ENCODE measurements around the gene MACROD2. TPM values are rescaled to one million over a fixed set of nuclear protein-coding genes. Genes with fewer than 3 reads are reported as not detected.

The MACROD2 gene
- total RNA-seq, 1 donor from 2014 or later: 6.4 TPM

DNA sequence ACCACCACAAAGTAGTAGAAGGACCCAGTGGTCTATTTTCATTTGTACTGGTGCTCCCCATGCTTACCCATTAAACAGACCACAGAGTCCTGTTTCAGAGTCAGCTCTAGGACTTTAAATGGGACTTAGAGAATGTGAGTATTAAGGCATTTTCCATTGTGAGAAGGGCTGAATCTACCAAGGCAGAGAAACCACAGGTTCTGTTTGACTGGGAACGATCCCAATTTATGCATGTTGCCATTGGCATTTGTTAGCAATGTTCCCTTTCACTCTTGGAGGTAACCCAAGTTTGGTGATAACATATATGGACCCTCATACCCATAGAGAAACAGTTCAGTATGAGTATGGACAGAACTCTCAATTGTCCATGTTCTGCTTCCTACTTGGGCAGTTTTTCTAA lies 1905.1 kb downstream of the MACROD2 start:
- no peak overlapping the region for H3K27ac Mint-ChIP-seq (ENCODE audit: unreplicated experiment)
- TF ChIP-seq, protein P1, sequence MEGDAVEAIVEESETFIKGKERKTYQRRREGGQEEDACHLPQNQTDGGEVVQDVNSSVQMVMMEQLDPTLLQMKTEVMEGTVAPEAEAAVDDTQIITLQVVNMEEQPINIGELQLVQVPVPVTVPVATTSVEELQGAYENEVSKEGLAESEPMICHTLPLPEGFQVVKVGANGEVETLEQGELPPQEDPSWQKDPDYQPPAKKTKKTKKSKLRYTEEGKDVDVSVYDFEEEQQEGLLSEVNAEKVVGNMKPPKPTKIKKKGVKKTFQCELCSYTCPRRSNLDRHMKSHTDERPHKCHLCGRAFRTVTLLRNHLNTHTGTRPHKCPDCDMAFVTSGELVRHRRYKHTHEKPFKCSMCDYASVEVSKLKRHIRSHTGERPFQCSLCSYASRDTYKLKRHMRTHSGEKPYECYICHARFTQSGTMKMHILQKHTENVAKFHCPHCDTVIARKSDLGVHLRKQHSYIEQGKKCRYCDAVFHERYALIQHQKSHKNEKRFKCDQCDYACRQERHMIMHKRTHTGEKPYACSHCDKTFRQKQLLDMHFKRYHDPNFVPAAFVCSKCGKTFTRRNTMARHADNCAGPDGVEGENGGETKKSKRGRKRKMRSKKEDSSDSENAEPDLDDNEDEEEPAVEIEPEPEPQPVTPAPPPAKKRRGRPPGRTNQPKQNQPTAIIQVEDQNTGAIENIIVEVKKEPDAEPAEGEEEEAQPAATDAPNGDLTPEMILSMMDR (conservative IDR thresholded peaks at IDR 0.05): no peak
- no peaks in the 10 kb centered on the region for H3K27me3 Mint-ChIP-seq (ENCODE audit: low read depth)
- H3K36me3 Mint-ChIP-seq (ENCODE audit: low read depth): peaks cover 2% of the 10 kb centered on the region
- peaks cover 5% of the 10 kb centered on the region for H3K9me3 Mint-ChIP-seq
- DNase-seq (ENCODE audit: low read depth, low spot score): no peak
- H3K4me1 Mint-ChIP-seq: no peaks in the 10 kb centered on the region
- no peak overlapping the region for H3K4me3 Mint-ChIP-seq

DNA sequence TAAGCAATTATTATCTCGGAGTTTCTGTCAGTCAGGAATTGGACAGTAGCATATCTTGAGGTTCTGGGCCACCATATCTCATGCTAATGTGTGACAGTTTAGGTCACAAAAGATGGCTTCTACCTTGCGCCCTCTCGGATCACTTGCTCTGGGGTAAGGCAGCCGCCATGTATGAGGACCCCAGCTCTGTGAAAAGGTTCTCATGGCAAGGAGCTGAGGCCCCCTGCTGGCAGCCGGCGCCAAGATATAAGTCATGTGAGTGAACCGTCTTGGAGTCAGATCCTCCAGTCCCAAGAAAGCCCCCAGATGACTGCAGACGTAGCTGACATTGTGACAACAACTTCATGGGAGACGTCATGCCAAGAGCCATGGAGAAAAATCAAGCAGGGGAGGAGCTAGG lies 1907.2 kb downstream of the MACROD2 start:
- DNase-seq (ENCODE audit: low read depth, low spot score): peak; percentile 3
- Mint-ChIP-seq H3K27ac (ENCODE audit: unreplicated experiment) (no peak overlapping the region), H3K36me3 (ENCODE audit: low read depth) (peaks cover 2% of the 10 kb centered on the region)

DNA sequence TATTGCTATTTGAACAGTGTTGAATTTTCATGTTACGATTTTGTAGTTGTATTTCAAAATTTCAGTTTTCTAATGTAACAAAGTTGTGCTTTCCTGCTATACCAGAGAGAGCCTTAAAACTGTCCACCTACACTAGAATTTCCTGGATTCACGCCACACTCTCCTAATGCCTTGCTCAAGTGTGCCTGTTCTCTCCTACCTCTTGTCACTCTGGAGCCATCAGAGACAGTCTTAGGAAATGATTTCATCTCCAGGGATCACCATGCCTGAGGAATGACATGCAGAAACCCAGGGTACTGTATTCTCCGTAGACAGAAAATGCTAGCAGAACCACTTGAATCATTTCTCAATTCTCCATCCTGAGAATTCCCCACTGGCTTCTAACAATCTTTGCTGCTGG lies 1910.3 kb downstream of the MACROD2 start:
- peaks cover 13% of the 10 kb centered on the region for H3K9me3 Mint-ChIP-seq
- H3K27ac Mint-ChIP-seq (ENCODE audit: unreplicated experiment): no peak overlapping the region
- no peaks in the 10 kb centered on the region for H3K27me3 Mint-ChIP-seq (ENCODE audit: low read depth)
- TF ChIP-seq, protein P1 (conservative IDR thresholded peaks at IDR 0.05): no peak
- peaks cover 2% of the 10 kb centered on the region for H3K36me3 Mint-ChIP-seq (ENCODE audit: low read depth)
- no peak for DNase-seq (ENCODE audit: low read depth, low spot score)
- H3K4me3 Mint-ChIP-seq: no peak overlapping the region
- H3K4me1 Mint-ChIP-seq: no peaks in the 10 kb centered on the region

More for the DNA sequence above, 1907.2 kb downstream of the MACROD2 start:
- no peak overlapping the region for H3K4me3 Mint-ChIP-seq
- H3K4me1 Mint-ChIP-seq: no peaks in the 10 kb centered on the region
- no peaks in the 10 kb centered on the region for H3K27me3 Mint-ChIP-seq (ENCODE audit: low read depth)
- TF ChIP-seq, protein P1 (conservative IDR thresholded peaks at IDR 0.05): peak; percentile 40
- peaks cover 5% of the 10 kb centered on the region for H3K9me3 Mint-ChIP-seq

DNA sequence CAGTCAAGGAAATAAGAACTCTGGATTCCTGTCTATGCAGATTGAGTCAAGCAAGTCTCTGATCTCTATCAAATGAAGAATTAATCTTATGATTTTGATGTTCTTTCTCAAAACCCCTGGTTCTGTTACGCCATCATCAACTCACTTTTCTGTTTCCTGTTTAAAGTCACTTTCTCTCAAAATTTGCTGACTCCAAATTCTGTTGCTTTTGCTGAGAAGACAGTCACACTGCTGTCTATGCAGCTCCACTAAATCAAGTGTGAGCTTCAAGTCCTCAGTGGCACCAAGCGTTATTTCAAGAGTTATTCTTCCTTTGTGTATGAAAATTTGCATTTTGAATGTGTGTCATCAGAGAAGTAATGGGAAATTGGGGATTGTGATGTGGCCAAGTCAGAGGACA lies 1914.7 kb downstream of the MACROD2 start:
- no peak for DNase-seq (ENCODE audit: low read depth, low spot score)
- Mint-ChIP-seq H3K27me3 (ENCODE audit: low read depth) (no peaks in the 10 kb centered on the region), H3K4me1 (no peaks in the 10 kb centered on the region), H3K4me3 (no peak overlapping the region), H3K9me3 (peaks cover 8% of the 10 kb centered on the region), H3K36me3 (ENCODE audit: low read depth) (no peaks in the 10 kb centered on the region), H3K27ac (ENCODE audit: unreplicated experiment) (no peak overlapping the region)
- TF ChIP-seq, protein P1 (conservative IDR thresholded peaks at IDR 0.05): no peak

DNA sequence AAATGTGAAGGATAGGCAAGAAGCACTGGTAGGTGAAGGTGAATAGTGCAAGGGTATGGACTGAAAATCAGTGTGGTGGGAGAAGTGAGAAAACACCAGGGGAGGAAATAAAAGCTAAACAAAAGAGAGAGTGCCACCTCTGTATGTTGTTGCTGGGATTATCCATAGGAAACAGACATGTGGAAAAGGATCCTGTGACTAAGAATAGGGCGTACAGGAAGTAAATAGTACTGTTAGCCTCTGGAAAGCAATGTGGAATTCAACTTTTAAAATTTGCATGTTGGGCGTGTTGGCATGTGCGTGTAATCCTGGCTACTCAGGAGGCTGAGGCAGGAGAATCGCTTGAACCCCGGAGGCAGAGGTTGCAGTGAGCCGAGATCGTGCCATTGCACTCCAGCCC lies 1916.3 kb downstream of the MACROD2 start:
- Mint-ChIP-seq H3K27me3 (ENCODE audit: low read depth) (no peaks in the 10 kb centered on the region), H3K4me1 (no peaks in the 10 kb centered on the region), H3K27ac (ENCODE audit: unreplicated experiment) (no peak overlapping the region), H3K36me3 (ENCODE audit: low read depth) (no peaks in the 10 kb centered on the region), H3K4me3 (no peak overlapping the region), H3K9me3 (peaks cover 8% of the 10 kb centered on the region)
- DNase-seq (ENCODE audit: low read depth, low spot score): no peak
- TF ChIP-seq, protein P1 (conservative IDR thresholded peaks at IDR 0.05): no peak

Measured in neural crest cell (in vitro differentiated cells).